ENCODE data around the gene BEND2. TPM values are rescaled to one million over a fixed set of nuclear protein-coding genes. Genes with fewer than 3 reads are reported as not detected.

Gene BEND2
- total RNA-seq, 1 experiment from 2014 or later: not detected

GRCh38 chrX:18166068-18166467 lies 54.6 kb downstream of the BEND2 start:
- ChIA-PET CTCF (interaction anchor here (0.7 kb wide), 1 partner anchor 10 kb away, joined by 3 read pairs; no protein-coding TSS in a partner anchor), POLR2A (no interaction called here)
- BruUV-seq (replicated peaks): no TSS peak
- Mint-ChIP-seq H3K36me3 (ENCODE audit: insufficient read depth, unreplicated experiment) (no peaks in the 10 kb centered on the region), H3K9me3 (ENCODE audit: unreplicated experiment) (no peaks in the 10 kb centered on the region), H3K27ac (ENCODE audit: unreplicated experiment) (no peak overlapping the region), H3K27me3 (ENCODE audit: insufficient read depth, unreplicated experiment) (peaks cover 8% of the 10 kb centered on the region), H3K4me3 (ENCODE audit: unreplicated experiment) (no peak overlapping the region), H3K4me1 (ENCODE audit: low read depth, unreplicated experiment) (no peaks in the 10 kb centered on the region)
- DNase-seq: no peak
- intact Hi-C loops (cut with micrococcal nuclease; ENCODE audit: unreplicated experiment): no loop called here
- no peaks in the 10 kb centered on the region for H3K4me1 ChIP-seq
- no peaks in the 10 kb centered on the region for H3K36me3 ChIP-seq (ENCODE audit: control insufficient read depth, insufficient read depth, low read length)
- no peak overlapping the region for H3K4me3 ChIP-seq (ENCODE audit: low read depth, low read length)
- TF ChIP-seq CTCF (IDR thresholded peaks at IDR 0.05; ENCODE audit: insufficient read depth in 1 of 2, low read depth in 1 of 2, low read length in 1 of 2, severe bottlenecking in 1 of 2, unreplicated experiment in 1 of 2): peak in 1 of 2 experiments; percentile 12
- H3K27me3 ChIP-seq (replicated peaks; ENCODE audit: control insufficient read depth, insufficient read depth, low read length): no peaks in the 10 kb centered on the region
- H3K9me3 ChIP-seq: no peaks in the 10 kb centered on the region

GRCh38 chrX:18160369-18160768 lies 60.3 kb downstream of the BEND2 start:
- Histone ChIP-seq H3K4me3 (ENCODE audit: low read depth, low read length) (no peak overlapping the region), H3K9me3 (no peaks in the 10 kb centered on the region), H3K27me3 (replicated peaks; ENCODE audit: control insufficient read depth, insufficient read depth, low read length) (no peaks in the 10 kb centered on the region), H3K36me3 (ENCODE audit: control insufficient read depth, insufficient read depth, low read length) (no peaks in the 10 kb centered on the region), H3K4me1 (no peaks in the 10 kb centered on the region)
- Mint-ChIP-seq H3K27ac (ENCODE audit: unreplicated experiment) (no peak overlapping the region), H3K4me1 (ENCODE audit: low read depth, unreplicated experiment) (no peaks in the 10 kb centered on the region), H3K4me3 (ENCODE audit: unreplicated experiment) (no peak overlapping the region), H3K9me3 (ENCODE audit: unreplicated experiment) (no peaks in the 10 kb centered on the region), H3K27me3 (ENCODE audit: insufficient read depth, unreplicated experiment) (peaks cover 8% of the 10 kb centered on the region), H3K36me3 (ENCODE audit: insufficient read depth, unreplicated experiment) (no peaks in the 10 kb centered on the region)
- no peak for DNase-seq
- CTCF ChIA-PET: no interaction called here
- no peak for TF ChIP-seq CTCF (IDR thresholded peaks at IDR 0.05; ENCODE audit: insufficient read depth in 1 of 2, low read depth in 1 of 2, low read length in 1 of 2, severe bottlenecking in 1 of 2, unreplicated experiment in 1 of 2)
- intact Hi-C loops (cut with micrococcal nuclease; ENCODE audit: unreplicated experiment): no loop called here
- POLR2A ChIA-PET: no interaction called here
- no TSS peak for BruUV-seq (replicated peaks)

GRCh38 chrX:18158963-18159362 lies 61.7 kb downstream of the BEND2 start:
- H3K4me3 ChIP-seq (ENCODE audit: low read depth, low read length): no peak overlapping the region
- no TSS peak for BruUV-seq (replicated peaks)
- H3K4me1 Mint-ChIP-seq (ENCODE audit: low read depth, unreplicated experiment): no peaks in the 10 kb centered on the region
- intact Hi-C loops (cut with micrococcal nuclease; ENCODE audit: unreplicated experiment): no loop called here
- POLR2A ChIA-PET: no interaction called here
- peaks cover 7% of the 10 kb centered on the region for H3K27me3 Mint-ChIP-seq (ENCODE audit: insufficient read depth, unreplicated experiment)
- no peak overlapping the region for H3K4me3 Mint-ChIP-seq (ENCODE audit: unreplicated experiment)
- H3K9me3 Mint-ChIP-seq (ENCODE audit: unreplicated experiment): no peaks in the 10 kb centered on the region
- H3K27me3 ChIP-seq (replicated peaks; ENCODE audit: control insufficient read depth, insufficient read depth, low read length): no peaks in the 10 kb centered on the region
- CTCF ChIA-PET: no interaction called here
- TF ChIP-seq CTCF (IDR thresholded peaks at IDR 0.05; ENCODE audit: insufficient read depth in 1 of 2, low read depth in 1 of 2, low read length in 1 of 2, severe bottlenecking in 1 of 2, unreplicated experiment in 1 of 2): no peak
- no peaks in the 10 kb centered on the region for H3K36me3 Mint-ChIP-seq (ENCODE audit: insufficient read depth, unreplicated experiment)
- no peaks in the 10 kb centered on the region for H3K36me3 ChIP-seq (ENCODE audit: control insufficient read depth, insufficient read depth, low read length)
- H3K4me1 ChIP-seq: no peaks in the 10 kb centered on the region
- DNase-seq: no peak
- no peak overlapping the region for H3K27ac Mint-ChIP-seq (ENCODE audit: unreplicated experiment)
- no peaks in the 10 kb centered on the region for H3K9me3 ChIP-seq
